GM21423 (cell line): ENCODE results near the gene GNG13.
"Not testable (repeated sequence)": the region's sequence is repeated elsewhere in the genome, so short reads cannot be mapped to it uniquely, and the experiment has no call there.

Source experiments
- ATAC-seq: cut with Tn5 transposase; IDR thresholded peaks from one replicate; pipeline ENCODE4 v1.9.1; 2021; ENCODE audit warnings: mild to moderate bottlenecking, moderate library complexity; ENCODE audit not compliant: unreplicated experiment

The GNG13 gene

GRCh38 chr16:764184-764750, 36.3 kb downstream of the GNG13 start:
- no peak for ATAC-seq

GRCh38 chr16:763369-764183, 37.0 kb downstream of the GNG13 start:
- ATAC-seq: no peak

GRCh38 chr16:762595-763268, 37.8 kb downstream of the GNG13 start:
- ATAC-seq: no peak

- no peak for ATAC-seq
These were observed 38.7 kb downstream of the GNG13 start for GRCh38 chr16:761625-762513.

- no peak for ATAC-seq
These were observed 39.8 kb downstream of the GNG13 start, which contains the start of gene MSLN for GRCh38 chr16:760545-761343. Gene MSLN (plus strand): TSS chr16:760734. CDS start chr16:762681, 1,947 bp downstream.

GRCh38 chr16:760065-760464, 40.5 kb downstream of the GNG13 start:
- ATAC-seq: no peak

- no peak for ATAC-seq
These were observed 41.2 kb downstream of the GNG13 start for GRCh38 chr16:759110-759910.

- no peak for ATAC-seq
These were observed 44.1 kb downstream of the GNG13 start for GRCh38 chr16:756428-756827.

GRCh38 chr16:754656-755055, 45.9 kb downstream of the GNG13 start:
- ATAC-seq: no peak

GRCh38 chr16:754121-754607, 46.4 kb downstream of the GNG13 start:
- ATAC-seq: not testable (repeated sequence)

- no peak for ATAC-seq
These were observed 48.6 kb downstream of the GNG13 start for GRCh38 chr16:752007-752312.

- ATAC-seq: no peak
These were observed 49.2 kb downstream of the GNG13 start for GRCh38 chr16:751152-752006.

- ATAC-seq: no peak
These were observed 50.0 kb downstream of the GNG13 start for GRCh38 chr16:750485-750884.

GRCh38 chr16:749010-749409, 51.5 kb downstream of the GNG13 start:
- no peak for ATAC-seq
